T-helper 1 cell treated with Interleukin-12 subunit alpha and Interleukin-12 subunit beta and Interleukin-4 antibody, amounts not matched to agents 30 μg/mL and 1 μg/mL, for 36 hours (primary cell): ENCODE measurements around the gene SDK2.
"Not testable (repeated sequence)": the region's sequence is repeated elsewhere in the genome, so short reads cannot be mapped to it uniquely, and the experiment has no call there.

ENCODE experiments used
- H3K27ac Mint-ChIP-seq: one replicate; pipeline ENCODE4 v1.8.0; 2021; ENCODE audit warnings: mild to moderate bottlenecking, mixed read lengths
- H3K27me3 Mint-ChIP-seq: one replicate; pipeline ENCODE4 v1.8.0; 2021; ENCODE audit warnings: low read depth, mixed read lengths
- H3K36me3 Mint-ChIP-seq: one replicate; pipeline ENCODE4 v1.8.0; 2021; ENCODE audit warnings: low read depth, mixed read lengths
- H3K4me1 Mint-ChIP-seq: one replicate; pipeline ENCODE4 v1.8.0; 2021; ENCODE audit warnings: low read depth, mixed read lengths
- H3K4me3 Mint-ChIP-seq: one replicate; pipeline ENCODE4 v1.8.0; 2021; ENCODE audit warnings: mild to moderate bottlenecking, moderate library complexity, mixed read lengths
- H3K9me3 Mint-ChIP-seq: one replicate; pipeline ENCODE4 v1.8.0; 2021; ENCODE audit warnings: mixed read lengths

Gene SDK2

DNA sequence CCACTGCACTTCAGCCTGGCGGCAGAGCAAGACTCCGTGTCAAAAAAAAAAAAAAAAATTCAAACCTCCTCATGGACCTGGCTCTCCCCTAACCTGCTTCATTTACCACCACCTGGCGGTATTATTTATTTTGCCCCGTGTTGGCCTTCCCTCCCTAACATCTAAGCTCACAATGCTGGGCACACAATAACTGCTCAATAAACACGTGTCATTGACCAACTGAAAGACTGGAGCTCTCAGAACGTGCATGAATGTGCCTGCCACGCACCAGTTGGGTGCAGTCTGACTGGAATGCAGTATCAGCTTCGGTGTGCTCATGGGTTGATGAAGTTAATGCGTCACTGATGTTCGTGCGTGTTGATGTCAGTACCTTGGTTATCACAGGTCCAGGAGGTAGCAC is 268.1 kb downstream of the SDK2 start:
- H3K36me3 Mint-ChIP-seq = no peaks in the 10 kb centered on the region
- H3K27ac Mint-ChIP-seq = no peak overlapping the region
- H3K4me3 Mint-ChIP-seq = no peak overlapping the region
- peaks cover 7% of the 10 kb centered on the region for H3K27me3 Mint-ChIP-seq
- H3K9me3 Mint-ChIP-seq = no peaks in the 10 kb centered on the region
- no peaks in the 10 kb centered on the region for H3K4me1 Mint-ChIP-seq

DNA sequence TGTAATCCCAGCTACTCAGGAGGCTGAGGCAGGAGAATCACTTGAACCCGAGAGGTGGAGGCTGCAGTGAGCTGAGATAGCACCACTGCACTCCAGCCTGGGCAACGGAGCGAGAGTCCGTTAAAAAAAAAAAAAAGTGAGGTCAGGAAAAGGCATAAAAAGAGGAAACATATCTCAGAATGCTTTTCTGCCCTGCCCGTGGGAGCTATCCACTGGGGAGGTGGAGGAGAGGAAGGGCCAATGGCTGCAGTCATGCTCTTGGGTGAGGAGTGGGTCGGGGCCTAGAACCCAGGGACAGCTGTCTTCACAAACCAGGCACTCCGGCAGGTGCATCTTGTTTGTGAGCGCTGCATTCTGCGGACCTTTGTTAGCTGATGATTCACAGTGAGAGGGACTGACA is 272.4 kb downstream of the SDK2 start:
- no peaks in the 10 kb centered on the region for H3K36me3 Mint-ChIP-seq
- H3K27ac Mint-ChIP-seq = no peak overlapping the region
- H3K27me3 Mint-ChIP-seq = peaks cover 11% of the 10 kb centered on the region
- H3K4me1 Mint-ChIP-seq = no peaks in the 10 kb centered on the region
- no peaks in the 10 kb centered on the region for H3K9me3 Mint-ChIP-seq
- H3K4me3 Mint-ChIP-seq = no peak overlapping the region

DNA sequence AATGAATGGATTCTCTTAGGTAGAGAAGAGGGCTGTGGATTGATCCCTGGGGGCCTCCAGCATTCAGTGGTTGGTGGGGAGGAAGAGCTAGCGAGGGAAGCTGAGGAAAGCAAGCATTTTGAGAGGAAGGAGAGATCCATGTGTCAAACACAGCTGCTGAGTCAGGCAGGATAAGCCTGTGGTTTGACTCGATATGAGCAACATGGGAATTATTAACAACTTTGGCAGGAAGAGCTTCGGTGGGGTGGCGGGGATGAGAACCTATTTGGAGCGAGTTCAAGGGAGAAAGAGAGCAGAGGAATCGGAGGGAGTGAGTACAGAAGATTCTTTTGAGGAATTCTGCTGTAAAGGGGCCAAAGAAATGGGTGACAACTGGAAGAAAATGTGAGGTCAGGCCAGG is 273.0 kb downstream of the SDK2 start:
- no peak overlapping the region for H3K27ac Mint-ChIP-seq
- no peaks in the 10 kb centered on the region for H3K4me1 Mint-ChIP-seq
- H3K4me3 Mint-ChIP-seq = no peak overlapping the region
- no peaks in the 10 kb centered on the region for H3K36me3 Mint-ChIP-seq
- no peaks in the 10 kb centered on the region for H3K9me3 Mint-ChIP-seq
- H3K27me3 Mint-ChIP-seq = peaks cover 11% of the 10 kb centered on the region

DNA sequence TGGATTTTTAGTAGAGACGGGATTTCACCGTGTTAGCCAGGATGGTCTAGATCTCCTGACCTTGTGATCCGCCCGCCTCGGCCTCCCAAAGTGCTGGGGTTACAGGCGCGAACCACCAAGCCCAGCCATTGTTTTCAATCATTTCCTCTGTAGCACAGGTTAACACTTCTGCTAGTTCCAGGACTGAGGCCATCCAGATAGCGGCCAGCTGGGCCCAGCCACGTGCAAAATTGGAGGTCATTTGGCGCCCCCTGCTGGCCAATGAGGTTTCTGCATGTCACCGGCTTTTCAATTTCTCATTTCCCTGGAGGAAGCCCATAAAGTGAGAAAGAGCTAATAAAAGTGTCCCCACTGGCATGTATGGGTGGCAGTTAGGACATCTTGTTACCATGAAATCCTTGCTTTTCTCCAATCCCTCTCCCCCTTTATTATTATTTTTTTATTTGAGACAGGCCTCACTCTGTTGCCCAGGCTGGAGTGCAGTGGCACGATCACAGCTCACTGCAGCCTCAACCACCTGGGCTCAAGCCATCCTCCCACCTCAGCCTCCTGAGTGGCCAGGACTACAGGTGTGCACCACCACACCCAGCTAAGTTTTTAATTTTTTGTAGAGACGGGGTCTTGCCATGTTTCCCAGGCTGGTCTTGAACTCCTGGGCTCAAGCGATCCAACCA is 274.3 kb downstream of the SDK2 start:
- not testable (repeated sequence) for H3K27me3 Mint-ChIP-seq, H3K4me1 Mint-ChIP-seq, H3K9me3 Mint-ChIP-seq, H3K36me3 Mint-ChIP-seq, H3K27ac Mint-ChIP-seq, H3K4me3 Mint-ChIP-seq

DNA sequence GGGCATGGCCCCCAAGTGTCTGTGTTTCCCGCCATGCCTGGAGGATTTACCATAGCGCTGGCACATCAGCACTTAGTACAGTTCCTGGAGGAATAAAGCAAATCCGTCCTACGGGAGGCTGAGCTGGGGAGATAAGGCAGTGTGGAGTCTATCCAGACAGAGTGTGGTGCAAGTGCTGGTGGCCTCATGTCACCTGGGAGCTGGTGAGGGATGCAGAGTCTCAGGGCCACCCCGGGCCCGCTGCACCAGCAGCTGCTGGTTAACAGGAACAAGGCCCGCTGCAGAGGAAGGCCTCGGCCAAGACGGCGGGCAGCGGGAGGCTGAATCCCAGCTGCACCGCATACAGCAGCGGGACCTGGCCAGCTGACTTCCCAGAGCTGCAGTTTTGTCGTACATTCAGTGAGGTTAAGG is 275.1 kb downstream of the SDK2 start:
- H3K36me3 Mint-ChIP-seq = no peaks in the 10 kb centered on the region
- H3K27me3 Mint-ChIP-seq = peaks cover 7% of the 10 kb centered on the region
- no peaks in the 10 kb centered on the region for H3K9me3 Mint-ChIP-seq
- H3K4me1 Mint-ChIP-seq = no peaks in the 10 kb centered on the region
- no peak overlapping the region for H3K4me3 Mint-ChIP-seq
- no peak overlapping the region for H3K27ac Mint-ChIP-seq

DNA sequence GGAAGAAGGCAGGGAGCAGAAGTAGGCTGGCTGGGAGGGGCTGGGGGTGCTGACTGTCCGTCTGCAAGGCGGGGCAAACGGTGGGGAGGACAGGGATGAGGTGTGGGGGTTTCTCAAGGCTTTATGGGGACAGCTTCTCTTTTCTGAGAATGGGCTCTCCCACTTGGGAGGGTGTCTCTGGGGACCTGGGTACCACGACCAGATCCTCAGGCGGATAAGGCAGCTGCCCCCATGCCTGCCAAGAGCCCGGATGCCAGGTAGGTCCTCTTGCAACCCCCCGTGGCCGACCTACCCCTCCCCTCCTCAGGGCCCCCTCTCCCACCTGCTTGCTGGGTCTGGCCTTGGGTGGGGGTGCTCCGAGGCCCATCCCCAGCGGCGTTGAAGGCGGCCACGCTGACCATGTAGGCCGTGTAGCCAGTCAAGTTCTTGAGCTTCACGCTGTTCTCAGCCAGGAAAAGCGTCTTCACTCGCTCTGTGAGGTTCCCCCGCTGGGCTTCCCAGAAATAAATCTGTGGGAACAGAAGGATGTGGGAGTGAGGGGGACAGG is 276.1 kb downstream of the SDK2 start:
- no peaks in the 10 kb centered on the region for H3K4me1 Mint-ChIP-seq
- no peaks in the 10 kb centered on the region for H3K9me3 Mint-ChIP-seq
- H3K27ac Mint-ChIP-seq = no peak overlapping the region
- H3K27me3 Mint-ChIP-seq = peaks cover 7% of the 10 kb centered on the region
- H3K36me3 Mint-ChIP-seq = no peaks in the 10 kb centered on the region
- no peak overlapping the region for H3K4me3 Mint-ChIP-seq

DNA sequence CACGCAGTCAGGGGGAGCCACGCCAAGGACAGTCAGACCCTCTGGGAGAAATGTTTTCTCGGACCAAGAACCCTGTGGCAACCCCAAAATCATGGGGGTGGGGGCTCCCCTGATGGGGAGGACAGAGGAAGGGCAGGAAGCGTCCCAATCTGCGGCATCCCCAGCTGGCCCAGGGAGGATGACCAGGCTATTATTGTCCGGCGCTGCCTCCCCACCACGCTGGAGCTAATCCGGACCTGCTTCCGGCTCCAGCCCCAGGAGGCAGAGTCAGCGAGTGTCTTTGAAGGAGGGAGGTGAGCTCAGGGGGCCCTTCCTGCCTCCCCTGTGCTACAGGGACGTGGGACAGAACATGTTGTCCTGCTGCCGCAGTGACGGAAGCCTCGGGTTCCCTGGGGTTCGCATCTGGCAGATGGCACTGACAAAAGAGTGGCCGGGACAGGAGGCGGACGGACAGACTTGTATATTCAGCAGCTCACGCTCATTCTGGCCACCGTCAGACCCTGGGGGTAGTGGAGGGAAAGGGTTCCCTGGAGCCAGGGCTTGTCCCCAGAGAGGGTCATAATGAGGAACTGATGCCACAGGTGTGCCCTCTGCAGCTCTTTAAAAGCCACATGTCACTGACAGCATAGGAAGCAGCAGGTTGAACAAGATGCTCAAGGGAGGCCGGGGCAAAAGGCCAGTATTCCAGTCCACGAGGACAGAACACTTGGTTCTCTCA is 278.2 kb downstream of the SDK2 start:
- no peak overlapping the region for H3K4me3 Mint-ChIP-seq
- H3K36me3 Mint-ChIP-seq = no peaks in the 10 kb centered on the region
- peaks cover 3% of the 10 kb centered on the region for H3K27me3 Mint-ChIP-seq
- H3K27ac Mint-ChIP-seq = no peak overlapping the region
- no peaks in the 10 kb centered on the region for H3K9me3 Mint-ChIP-seq
- H3K4me1 Mint-ChIP-seq = no peaks in the 10 kb centered on the region

DNA sequence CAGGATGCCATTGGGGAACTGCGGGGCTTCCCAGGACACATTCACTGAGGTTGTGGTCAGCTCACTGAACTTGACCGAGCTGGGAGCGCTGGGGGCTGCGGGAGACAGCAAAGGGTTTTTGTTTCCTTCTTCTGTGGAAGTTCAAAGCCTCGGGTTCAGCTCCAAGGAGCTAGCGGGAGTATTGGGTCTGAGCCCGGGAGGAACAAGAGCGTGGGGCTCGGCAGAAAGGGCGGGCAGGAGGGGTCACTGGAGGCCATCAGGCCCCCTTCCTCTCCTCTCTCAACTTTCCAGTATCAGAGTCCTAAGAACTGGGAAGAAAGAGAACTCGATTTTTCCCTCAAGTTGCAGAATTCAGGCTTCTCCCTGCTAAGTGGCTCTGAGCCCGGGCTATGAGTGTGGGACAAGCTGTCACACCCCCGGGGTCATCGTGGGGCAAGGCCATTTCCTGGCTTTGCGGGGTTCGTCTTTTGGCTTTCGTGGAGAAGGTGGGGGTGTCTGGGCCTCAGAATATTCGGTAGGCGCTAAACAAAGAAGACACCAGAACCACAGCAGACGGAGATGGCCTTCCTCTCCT is 278.9 kb downstream of the SDK2 start:
- no peaks in the 10 kb centered on the region for H3K9me3 Mint-ChIP-seq
- H3K27me3 Mint-ChIP-seq = no peaks in the 10 kb centered on the region
- H3K4me1 Mint-ChIP-seq = no peaks in the 10 kb centered on the region
- H3K36me3 Mint-ChIP-seq = no peaks in the 10 kb centered on the region
- no peak overlapping the region for H3K4me3 Mint-ChIP-seq
- H3K27ac Mint-ChIP-seq = no peak overlapping the region

DNA sequence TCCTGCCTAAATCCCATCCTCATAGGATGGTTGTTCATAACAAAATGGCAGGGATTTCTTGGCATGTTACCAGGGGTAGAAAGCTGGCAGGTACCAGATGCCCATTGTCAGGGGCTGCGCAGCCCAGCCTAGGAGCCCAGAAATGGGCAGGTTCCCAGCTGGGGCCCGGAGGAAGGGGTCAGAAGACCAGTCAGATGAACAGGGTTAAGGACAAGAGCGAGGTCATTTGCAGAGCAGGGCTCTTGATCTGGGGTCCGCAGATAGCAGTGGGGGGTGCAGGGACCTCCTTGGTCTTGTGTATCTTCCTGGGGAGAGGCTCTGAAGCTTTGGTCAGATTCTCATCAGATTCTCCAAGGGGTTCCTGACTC is 280.1 kb downstream of the SDK2 start:
- Mint-ChIP-seq H3K4me1 (no peaks in the 10 kb centered on the region), H3K4me3 (no peak overlapping the region), H3K27me3 (no peaks in the 10 kb centered on the region), H3K27ac (no peak overlapping the region), H3K36me3 (no peaks in the 10 kb centered on the region), H3K9me3 (no peaks in the 10 kb centered on the region)

DNA sequence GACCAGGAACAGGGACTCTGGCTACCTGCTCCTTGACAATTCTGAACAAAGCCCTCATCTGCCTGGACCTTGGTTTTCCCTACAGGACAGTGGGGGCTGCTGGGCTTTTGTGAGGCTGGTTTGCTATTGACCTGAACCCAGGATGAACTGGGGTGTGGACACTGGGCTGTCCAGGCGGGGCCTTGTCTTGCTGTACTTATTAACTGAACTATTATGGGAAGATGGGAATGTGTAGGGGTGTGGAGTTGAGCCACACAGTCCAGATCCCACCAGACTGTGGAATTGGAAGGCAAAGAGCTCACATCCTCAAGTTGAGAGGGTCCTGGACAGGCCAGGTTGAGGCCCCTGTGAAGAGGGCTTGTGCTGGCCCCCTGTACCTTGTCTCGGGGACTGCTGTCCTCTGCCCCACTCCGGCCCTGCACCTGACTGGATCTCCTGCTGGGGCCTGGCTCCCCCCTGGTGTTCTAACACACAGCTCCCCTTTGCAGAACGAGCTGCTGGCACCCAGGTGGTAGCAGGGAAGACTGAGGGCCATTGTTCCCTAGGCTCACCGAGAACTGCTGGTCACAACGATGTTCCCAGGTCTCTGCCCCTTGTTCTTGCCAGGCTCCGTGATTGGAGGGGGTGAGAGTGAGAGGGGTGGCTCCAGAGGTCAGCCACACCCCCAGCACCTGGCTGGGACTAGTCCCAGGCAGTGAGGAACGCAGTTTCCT is 280.6 kb downstream of the SDK2 start:
- Mint-ChIP-seq H3K36me3 (no peaks in the 10 kb centered on the region), H3K9me3 (no peaks in the 10 kb centered on the region), H3K4me1 (no peaks in the 10 kb centered on the region), H3K27me3 (no peaks in the 10 kb centered on the region), H3K27ac (no peak overlapping the region), H3K4me3 (no peak overlapping the region)

DNA sequence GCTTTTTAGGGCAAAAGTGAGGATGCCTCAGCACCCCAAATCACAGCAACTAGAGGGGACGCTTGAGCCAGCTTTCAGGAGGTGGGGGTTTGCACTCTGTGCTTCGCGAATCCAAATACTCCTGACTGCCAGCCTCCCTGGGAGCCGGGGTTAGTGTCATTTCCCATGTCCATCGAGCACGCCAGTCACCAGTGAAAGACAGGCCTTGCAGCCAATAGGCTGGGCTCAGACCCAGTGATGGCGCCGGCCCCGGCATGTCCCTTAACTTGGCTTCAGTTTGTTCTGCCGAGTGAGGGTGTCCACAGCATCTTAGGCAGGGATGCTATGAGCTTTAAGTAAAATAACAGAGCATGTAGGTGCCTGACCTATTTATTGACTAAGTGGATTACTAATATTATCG is 281.5 kb downstream of the SDK2 start:
- H3K27me3 Mint-ChIP-seq = no peaks in the 10 kb centered on the region
- no peak overlapping the region for H3K4me3 Mint-ChIP-seq
- H3K36me3 Mint-ChIP-seq = no peaks in the 10 kb centered on the region
- no peaks in the 10 kb centered on the region for H3K4me1 Mint-ChIP-seq
- no peaks in the 10 kb centered on the region for H3K9me3 Mint-ChIP-seq
- H3K27ac Mint-ChIP-seq = no peak overlapping the region

DNA sequence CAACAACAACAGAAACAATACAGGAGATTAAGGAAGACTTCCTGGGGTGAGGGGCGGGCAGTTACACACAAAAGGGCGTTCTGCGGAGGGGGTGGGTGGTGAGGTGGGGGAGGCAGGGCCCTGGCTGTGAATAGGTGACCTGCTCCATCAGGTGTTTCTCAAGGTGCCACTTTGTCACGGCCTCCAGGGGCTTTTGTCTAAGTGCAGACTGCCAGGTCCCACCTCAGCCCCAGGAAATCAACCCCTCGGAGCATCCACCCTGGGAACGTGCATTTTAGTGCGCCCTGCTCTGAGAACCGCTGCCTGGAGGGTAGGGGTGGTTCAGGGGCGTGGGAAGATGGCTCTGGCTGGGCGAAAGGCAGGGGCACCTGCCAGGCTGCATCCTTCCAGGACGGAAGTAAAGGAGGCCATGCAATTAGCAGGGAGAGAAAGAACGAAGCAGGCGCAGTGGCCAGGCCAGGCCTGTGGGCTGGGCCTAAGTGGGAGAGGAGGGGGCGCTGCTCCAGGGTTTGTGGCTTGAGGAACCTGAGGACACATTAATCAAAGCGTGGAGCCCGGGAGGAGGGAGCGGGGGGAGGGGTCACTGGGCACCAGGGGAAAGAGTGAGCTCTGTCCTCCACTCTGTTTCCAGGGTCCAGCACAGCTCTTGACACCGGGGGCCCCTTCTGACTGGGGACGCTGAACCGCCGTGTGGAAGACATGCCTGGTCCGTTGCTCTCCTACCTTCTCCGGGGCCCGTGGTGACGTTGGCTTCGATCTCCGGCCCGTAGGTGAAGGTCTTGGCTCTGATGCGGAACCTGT is 283.1 kb downstream of the SDK2 start:
- Mint-ChIP-seq H3K4me1 (no peaks in the 10 kb centered on the region), H3K9me3 (no peaks in the 10 kb centered on the region), H3K36me3 (no peaks in the 10 kb centered on the region), H3K27me3 (no peaks in the 10 kb centered on the region), H3K27ac (no peak overlapping the region), H3K4me3 (no peak overlapping the region)

DNA sequence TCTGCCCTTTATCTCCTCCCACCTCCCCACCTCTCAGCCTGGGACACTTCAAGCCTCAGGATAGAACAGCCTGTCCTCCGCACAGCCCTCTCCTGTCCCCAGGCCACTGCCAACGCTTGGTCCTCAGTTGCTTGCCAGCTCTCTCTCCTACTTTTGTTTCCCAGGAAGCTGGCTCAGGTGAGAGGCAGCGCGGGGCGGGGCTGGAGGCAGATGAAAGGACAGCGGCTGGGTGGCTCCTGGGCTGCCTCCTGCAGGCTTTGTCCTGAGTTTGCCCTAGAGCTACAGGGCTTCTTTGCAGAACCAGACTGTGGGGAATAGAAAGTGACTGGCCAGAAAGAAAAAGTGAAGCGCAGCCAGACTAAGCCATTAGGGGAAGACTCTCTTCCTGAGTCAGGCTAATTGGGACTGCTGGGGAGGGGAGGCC is 284.2 kb downstream of the SDK2 start:
- H3K9me3 Mint-ChIP-seq = no peaks in the 10 kb centered on the region
- no peaks in the 10 kb centered on the region for H3K4me1 Mint-ChIP-seq
- no peak overlapping the region for H3K4me3 Mint-ChIP-seq
- no peak overlapping the region for H3K27ac Mint-ChIP-seq
- H3K36me3 Mint-ChIP-seq = no peaks in the 10 kb centered on the region
- H3K27me3 Mint-ChIP-seq = no peaks in the 10 kb centered on the region

DNA sequence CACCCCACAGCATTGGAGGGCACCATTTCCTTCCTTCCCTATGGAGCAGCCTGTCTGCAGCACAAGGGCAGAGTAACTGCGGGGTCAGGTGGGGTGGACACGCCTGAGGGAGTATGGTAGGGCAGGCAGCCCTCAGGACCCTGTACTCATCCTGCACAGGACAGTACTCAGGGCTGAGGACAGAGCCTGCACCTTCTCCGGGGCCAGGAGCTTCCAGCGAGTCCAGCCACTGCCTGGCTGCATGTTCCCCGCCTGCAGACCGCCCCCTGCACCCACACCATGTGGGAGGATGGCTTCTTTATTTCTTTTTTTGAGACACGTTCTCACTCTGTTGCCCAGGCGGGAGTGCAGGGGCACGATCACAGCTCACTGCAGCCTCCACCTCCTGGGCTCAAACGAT is 284.9 kb downstream of the SDK2 start:
- H3K36me3 Mint-ChIP-seq = no peaks in the 10 kb centered on the region
- H3K4me1 Mint-ChIP-seq = no peaks in the 10 kb centered on the region
- H3K9me3 Mint-ChIP-seq = no peaks in the 10 kb centered on the region
- no peak overlapping the region for H3K27ac Mint-ChIP-seq
- no peak overlapping the region for H3K4me3 Mint-ChIP-seq
- H3K27me3 Mint-ChIP-seq = no peaks in the 10 kb centered on the region
